OCI-LY7 (cell line): Measurements from ENCODE around the gene LRRC34.

Source experiments
- EZH2phosphoT487 ChIP-seq: fragments of 200-600 bp; sonication (generic); IDR thresholded peaks from 2 replicates; pipeline ENCODE4 v1.6.1; 2018; ENCODE audit warnings: low read depth, borderline replicate concordance, mild to moderate bottlenecking, mixed run types, antibody characterized with exemption, low read length, moderate library complexity, mixed read lengths
- TF ChIP-seq, protein P1 (sequence below): fragments of 200-600 bp; sonication (generic); conservative IDR thresholded peaks from 2 replicates; pipeline ENCODE4 v1.5.1; 2014; ENCODE audit warnings: mild to moderate bottlenecking, antibody characterized with exemption, low read length, moderate library complexity, mixed read lengths

DNA sequence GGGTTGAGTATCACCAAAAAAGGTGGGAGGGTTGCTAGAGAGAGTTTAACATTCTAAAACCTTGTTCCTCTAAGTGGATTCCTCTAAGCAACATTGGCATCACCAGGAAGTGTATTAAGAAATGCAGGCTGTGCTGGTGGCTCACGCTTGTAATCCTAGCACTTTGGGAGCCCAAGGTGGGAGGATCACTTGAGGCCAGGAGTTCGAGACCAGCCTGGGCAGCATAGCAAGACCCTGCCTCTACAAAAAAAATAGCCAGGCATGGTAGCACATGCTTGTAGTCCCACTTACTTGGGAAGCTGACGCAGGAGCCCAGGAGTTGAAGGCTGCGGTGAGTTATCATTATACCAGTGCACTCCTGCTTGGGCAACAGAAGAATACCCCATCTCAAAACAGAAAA, 34.9 kb downstream of the LRRC34 start:
- TF ChIP-seq, protein P1, sequence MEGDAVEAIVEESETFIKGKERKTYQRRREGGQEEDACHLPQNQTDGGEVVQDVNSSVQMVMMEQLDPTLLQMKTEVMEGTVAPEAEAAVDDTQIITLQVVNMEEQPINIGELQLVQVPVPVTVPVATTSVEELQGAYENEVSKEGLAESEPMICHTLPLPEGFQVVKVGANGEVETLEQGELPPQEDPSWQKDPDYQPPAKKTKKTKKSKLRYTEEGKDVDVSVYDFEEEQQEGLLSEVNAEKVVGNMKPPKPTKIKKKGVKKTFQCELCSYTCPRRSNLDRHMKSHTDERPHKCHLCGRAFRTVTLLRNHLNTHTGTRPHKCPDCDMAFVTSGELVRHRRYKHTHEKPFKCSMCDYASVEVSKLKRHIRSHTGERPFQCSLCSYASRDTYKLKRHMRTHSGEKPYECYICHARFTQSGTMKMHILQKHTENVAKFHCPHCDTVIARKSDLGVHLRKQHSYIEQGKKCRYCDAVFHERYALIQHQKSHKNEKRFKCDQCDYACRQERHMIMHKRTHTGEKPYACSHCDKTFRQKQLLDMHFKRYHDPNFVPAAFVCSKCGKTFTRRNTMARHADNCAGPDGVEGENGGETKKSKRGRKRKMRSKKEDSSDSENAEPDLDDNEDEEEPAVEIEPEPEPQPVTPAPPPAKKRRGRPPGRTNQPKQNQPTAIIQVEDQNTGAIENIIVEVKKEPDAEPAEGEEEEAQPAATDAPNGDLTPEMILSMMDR, result no peak
- TF ChIP-seq EZH2phosphoT487, result no peak
